Measurements from ENCODE around the gene ENTREP3. TPM values are rescaled to one million over a fixed set of nuclear protein-coding genes. Genes with fewer than 3 reads are reported as not detected.

Gene ENTREP3
- total and polyA plus RNA-seq, 11 donors: 5.1 to 24.4 (median 12.8) TPM

DNA sequence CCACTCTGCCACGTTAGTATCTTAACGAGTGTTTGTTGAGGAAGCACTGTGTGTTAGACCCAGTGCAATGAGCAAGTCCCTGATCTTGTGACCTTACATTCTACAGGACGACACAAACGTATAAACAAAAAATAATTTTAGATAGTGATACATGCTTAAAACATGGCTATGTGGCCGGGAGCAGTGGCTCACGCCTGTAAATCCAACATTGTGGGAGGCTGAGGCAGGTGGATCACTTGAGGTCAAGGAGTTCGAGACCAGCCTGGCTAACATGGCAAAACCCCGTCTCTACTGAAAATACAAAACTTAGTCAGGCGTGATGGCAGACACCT, 27.2 kb downstream of the ENTREP3 start:
- Histone ChIP-seq H3K9me3 (no peaks in the 10 kb centered on the region), H3K27me3 (no peaks in the 10 kb centered on the region), H3K4me3 (peak overlapping the region; percentile 22 to 77 (median 62)), H3K36me3 (no peaks in the 10 kb centered on the region), H3K4me1 (peaks cover 0 to 48% (median 17%) of the 10 kb centered on the region in 12 donors), H3K27ac (peak overlapping the region in 11 of 12 donors; percentile 79 to 96 (median 89))
- intact Hi-C loops (cut with DNase I): loop anchor here in 6 of 10 donors (5.0 to 10.0 kb wide), 2 partner anchors 51 to 53 kb away; partner anchors contain the start of genes KRTCAP2 (in 2 of the 6) and TRIM46 (in 2 of the 6)
- ATAC-seq (no peak), DNase-seq (no peak)
- 51 to 59% (median 55%) methylated on average over 9 of the region's 9 CpGs for WGBS, 4 donors
- TF ChIP-seq POLR2A (IDR thresholded peaks at IDR 0.05): no peak
- TF ChIP-seq, protein P1, sequence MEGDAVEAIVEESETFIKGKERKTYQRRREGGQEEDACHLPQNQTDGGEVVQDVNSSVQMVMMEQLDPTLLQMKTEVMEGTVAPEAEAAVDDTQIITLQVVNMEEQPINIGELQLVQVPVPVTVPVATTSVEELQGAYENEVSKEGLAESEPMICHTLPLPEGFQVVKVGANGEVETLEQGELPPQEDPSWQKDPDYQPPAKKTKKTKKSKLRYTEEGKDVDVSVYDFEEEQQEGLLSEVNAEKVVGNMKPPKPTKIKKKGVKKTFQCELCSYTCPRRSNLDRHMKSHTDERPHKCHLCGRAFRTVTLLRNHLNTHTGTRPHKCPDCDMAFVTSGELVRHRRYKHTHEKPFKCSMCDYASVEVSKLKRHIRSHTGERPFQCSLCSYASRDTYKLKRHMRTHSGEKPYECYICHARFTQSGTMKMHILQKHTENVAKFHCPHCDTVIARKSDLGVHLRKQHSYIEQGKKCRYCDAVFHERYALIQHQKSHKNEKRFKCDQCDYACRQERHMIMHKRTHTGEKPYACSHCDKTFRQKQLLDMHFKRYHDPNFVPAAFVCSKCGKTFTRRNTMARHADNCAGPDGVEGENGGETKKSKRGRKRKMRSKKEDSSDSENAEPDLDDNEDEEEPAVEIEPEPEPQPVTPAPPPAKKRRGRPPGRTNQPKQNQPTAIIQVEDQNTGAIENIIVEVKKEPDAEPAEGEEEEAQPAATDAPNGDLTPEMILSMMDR (IDR thresholded peaks at IDR 0.05): no peak

DNA sequence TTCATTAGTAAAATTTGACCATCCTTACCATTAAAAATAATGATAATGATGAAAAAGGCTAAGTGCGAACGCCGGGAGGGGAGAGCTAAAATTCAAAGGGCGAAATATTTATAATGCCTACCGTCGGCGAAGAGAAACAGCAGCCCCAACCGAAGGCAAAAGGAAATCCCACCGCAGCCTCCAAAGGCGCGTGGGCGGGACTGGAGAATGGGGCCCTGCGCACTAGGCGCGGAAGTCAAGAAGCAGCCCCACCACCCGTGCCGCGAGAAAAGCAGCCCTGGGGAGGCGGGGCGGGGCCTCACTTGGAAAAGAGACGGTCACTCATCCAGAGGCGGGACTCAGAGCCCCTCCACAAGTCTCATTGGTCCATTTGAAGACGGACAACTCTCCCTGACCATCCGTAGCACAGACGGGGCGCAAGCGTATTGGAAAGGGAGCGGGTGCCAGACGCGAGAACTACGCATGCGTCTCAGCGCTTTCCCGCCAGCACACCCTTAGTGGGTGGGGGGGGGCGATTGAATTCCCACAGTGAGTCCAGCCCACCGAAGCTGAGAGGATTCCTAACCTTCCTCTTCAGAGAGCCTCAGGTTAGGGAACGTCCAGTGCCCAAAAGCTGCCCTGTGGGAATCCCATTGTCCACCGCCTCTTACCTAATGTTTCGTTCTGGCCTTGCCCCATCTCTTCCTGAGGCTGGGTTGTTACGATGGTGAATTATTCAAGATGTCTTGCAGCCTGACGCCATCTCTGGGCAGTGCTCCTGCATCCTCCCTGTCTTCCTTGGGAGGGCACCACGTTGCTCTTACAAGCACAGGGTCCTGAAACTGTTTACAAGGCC, 27.8 kb downstream of the ENTREP3 start:
- intact Hi-C loops (cut with DNase I): loop anchor here in 8 of 10 donors (2.0 to 10.0 kb wide), 4 partner anchors 19 to 53 kb away; partner anchors contain the start of genes KRTCAP2 (in 2 of the 8), MTX1 (in 2 of the 8) and TRIM46 (in 2 of the 8)
- Histone ChIP-seq H3K9me3 (no peaks in the 10 kb centered on the region), H3K4me1 (peaks cover 0 to 54% (median 17%) of the 10 kb centered on the region in 12 donors), H3K4me3 (peak overlapping the region; percentile 22 to 77 (median 62)), H3K27ac (peak overlapping the region; percentile 42 to 96 (median 88)), H3K27me3 (no peaks in the 10 kb centered on the region), H3K36me3 (no peaks in the 10 kb centered on the region)
- TF ChIP-seq POLR2A (IDR thresholded peaks at IDR 0.05): peak in 1 of 2 donors; percentile 81
- TF ChIP-seq, protein P1 (IDR thresholded peaks at IDR 0.05): no peak
- DNase-seq (peak; percentile 98 to 99 (median 99)), ATAC-seq (peak; percentile 99)
- WGBS, 4 donors: 0 to 2% (median 1%) methylated on average over 30 to 42 of the region's 42 CpGs

- no peak for TF ChIP-seq POLR2A (IDR thresholded peaks at IDR 0.05)
- TF ChIP-seq, protein P1 (IDR thresholded peaks at IDR 0.05): peak in 1 of 12 donors; percentile 7
- H3K9me3 ChIP-seq: no peaks in the 10 kb centered on the region
- intact Hi-C loops (cut with DNase I): loop anchor here in 8 of 10 donors (1.0 to 10.0 kb wide), 6 partner anchors 18 to 52 kb away; partner anchors contain the start of genes KRTCAP2 (in 2 of the 8), MTX1 (in 2 of the 8), TRIM46 (in 2 of the 8) and THBS3 (in 1 of the 8)
- H3K27ac ChIP-seq: peak overlapping the region; percentile 24 to 92 (median 87)
- peaks cover 0 to 59% (median 17%) of the 10 kb centered on the region in 12 donors for H3K4me1 ChIP-seq
- no peaks in the 10 kb centered on the region for H3K36me3 ChIP-seq
- H3K4me3 ChIP-seq: peak overlapping the region; percentile 15 to 77 (median 62)
- 0 to 1% (median 0%) methylated on average over 19 of the region's 19 CpGs for WGBS, 4 donors
- DNase-seq (peak in 3 of 5 donors; percentile 39 to 71 (median 58)), ATAC-seq (peak; percentile 24 to 59 (median 40))
- H3K27me3 ChIP-seq: no peaks in the 10 kb centered on the region
Measured at GRCh38 chr1:155226910-155227260, 28.4 kb downstream of the ENTREP3 start.

Measured in heart left ventricle (tissue), 16 donors.